ENCODE measurements around the gene TAMALIN. TPM values are rescaled to one million over a fixed set of nuclear protein-coding genes. Genes with fewer than 3 reads are reported as not detected.

Gene TAMALIN
- total and polyA plus RNA-seq, 4 donors, result 7.1 to 129 (median 39.0) TPM

DNA sequence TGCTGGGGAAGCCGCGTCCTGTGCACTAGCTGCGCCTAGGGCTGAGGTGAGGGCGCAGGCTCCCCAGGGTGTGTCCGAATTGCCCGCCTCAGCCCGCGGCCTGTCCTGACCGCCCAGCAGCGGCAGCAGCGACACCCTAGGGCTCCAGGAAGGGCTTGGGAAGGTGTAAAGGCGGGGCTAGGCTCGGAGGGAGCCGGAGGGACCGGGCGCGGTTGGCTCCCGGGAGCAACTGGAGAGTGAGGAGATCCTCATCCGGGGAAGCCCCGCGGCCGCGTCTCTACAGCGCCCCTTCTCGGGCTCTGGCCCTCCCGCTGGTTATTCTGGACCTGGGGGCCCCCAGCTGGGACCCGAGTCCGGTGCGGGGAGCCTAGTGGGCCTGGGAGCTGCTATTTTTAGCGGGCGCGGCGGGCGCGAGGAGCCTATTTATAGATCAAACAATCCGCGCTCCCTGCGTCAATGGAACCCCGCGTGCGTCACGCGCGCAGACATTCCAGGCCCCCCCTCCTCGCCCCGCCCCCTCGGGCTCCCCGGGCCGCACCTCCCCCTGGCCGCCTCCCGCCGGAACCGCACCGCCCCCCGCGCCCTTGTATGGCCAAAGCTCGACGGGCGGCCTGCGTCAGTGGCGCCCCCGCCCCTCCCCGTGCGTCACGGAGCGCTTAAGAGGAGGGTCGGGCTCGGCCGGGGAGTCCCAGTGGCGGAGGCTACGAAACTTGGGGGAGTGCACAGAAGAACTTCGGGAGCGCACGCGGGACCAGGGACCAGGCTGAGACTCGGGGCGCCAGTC, 44.2 kb downstream of the TAMALIN start, which contains the start of gene NR4A1:
Gene NR4A1 (plus strand): TSS at position 685 of the 784 bp plus-strand sequence. CDS start 2,887 bp downstream, outside the sequence.
- peaks cover 0 to 3% of the 10 kb centered on the region in 2 donors for H3K36me3 ChIP-seq (ENCODE audit: control insufficient read depth in 1 of 2, insufficient read depth in 2 of 2, low read length in 1 of 2)
- 1% methylated on average over 67 to 77 of the region's 77 CpGs for WGBS, 2 donors
- ATAC-seq (ENCODE audit: low FRiP score), result peak; percentile 93
- DNase-seq, result peak; percentile 99
- H3K4me1 ChIP-seq (ENCODE audit: control insufficient read depth in 1 of 2, insufficient read depth in 2 of 2, low read length in 2 of 2), result no peaks in the 10 kb centered on the region
- no peaks in the 10 kb centered on the region for H3K9me3 ChIP-seq (ENCODE audit: control insufficient read depth, low read length)
- H3K27ac ChIP-seq (ENCODE audit: low read depth in 1 of 2, low read length in 2 of 2), result peak within 1 kb of the TSS; percentile 93 to 97
- no peaks in the 10 kb centered on the region for H3K27me3 ChIP-seq (ENCODE audit: control insufficient read depth in 1 of 2, insufficient read depth in 2 of 2, low read length in 1 of 2)
- intact Hi-C loops (cut with DNase I), result loop anchor here in 1 of 2 donors (1.0 to 2.0 kb wide), 2 partner anchors 18 to 26 kb away; no protein-coding TSS in a partner anchor
- H3K4me3 ChIP-seq (ENCODE audit: low read length in 2 of 2), result peak within 1 kb of the TSS; percentile 35 to 49

DNA sequence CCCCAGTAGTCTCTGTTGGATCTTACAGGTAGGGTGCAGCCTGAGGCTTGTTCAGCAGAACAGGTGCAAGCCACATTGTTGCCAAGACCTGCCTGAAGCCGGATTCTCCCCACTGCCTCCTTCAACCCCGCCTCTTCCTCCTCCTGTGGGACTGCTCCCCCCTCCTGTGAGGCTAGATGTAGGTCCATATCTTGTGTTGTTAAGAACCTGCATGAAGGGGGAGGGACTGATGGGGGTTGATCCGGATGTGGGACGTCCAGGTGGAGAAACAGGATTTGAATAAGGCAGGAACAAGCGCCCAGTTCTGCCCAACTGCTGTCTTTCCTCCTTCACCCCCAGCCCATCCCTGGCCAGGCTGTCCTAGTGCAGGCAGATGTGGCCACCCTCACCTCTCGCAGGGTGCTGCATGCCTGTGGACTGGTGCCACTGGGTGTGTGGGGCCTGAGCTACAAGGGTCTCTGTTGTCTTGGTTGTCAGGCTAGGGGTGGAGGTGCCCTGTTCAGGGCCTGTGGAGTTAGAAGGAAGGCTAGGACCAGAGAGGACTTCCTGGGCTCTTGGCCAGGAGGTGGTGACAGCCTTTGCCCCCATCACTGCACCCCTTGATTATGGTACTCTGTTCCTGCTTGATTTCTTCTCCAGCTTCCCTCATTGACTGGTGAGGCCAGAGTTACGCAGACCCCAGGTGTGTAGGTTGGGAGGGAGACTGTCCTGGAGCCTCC, 45.9 kb downstream of the TAMALIN start:
- DNase-seq (no peak), ATAC-seq (ENCODE audit: low FRiP score) (no peak)
- Histone ChIP-seq H3K36me3 (ENCODE audit: control insufficient read depth in 1 of 2, insufficient read depth in 2 of 2, low read length in 1 of 2) (peaks cover 0 to 3% of the 10 kb centered on the region in 2 donors), H3K4me1 (ENCODE audit: control insufficient read depth in 1 of 2, insufficient read depth in 2 of 2, low read length in 2 of 2) (no peaks in the 10 kb centered on the region), H3K9me3 (ENCODE audit: control insufficient read depth, low read length) (no peaks in the 10 kb centered on the region), H3K4me3 (ENCODE audit: low read length in 2 of 2) (no peak overlapping the region), H3K27me3 (ENCODE audit: control insufficient read depth in 1 of 2, insufficient read depth in 2 of 2, low read length in 1 of 2) (no peaks in the 10 kb centered on the region), H3K27ac (ENCODE audit: low read depth in 1 of 2, low read length in 2 of 2) (peak overlapping the region in 1 of 2 donors; percentile 91)
- intact Hi-C loops (cut with DNase I), result loop anchor here in 1 of 2 donors (2.0 kb wide), 1 partner anchor 28 kb away; no protein-coding TSS in a partner anchor
- WGBS, 2 donors, result 73 to 75% methylated on average over 7 of the region's 7 CpGs

DNA sequence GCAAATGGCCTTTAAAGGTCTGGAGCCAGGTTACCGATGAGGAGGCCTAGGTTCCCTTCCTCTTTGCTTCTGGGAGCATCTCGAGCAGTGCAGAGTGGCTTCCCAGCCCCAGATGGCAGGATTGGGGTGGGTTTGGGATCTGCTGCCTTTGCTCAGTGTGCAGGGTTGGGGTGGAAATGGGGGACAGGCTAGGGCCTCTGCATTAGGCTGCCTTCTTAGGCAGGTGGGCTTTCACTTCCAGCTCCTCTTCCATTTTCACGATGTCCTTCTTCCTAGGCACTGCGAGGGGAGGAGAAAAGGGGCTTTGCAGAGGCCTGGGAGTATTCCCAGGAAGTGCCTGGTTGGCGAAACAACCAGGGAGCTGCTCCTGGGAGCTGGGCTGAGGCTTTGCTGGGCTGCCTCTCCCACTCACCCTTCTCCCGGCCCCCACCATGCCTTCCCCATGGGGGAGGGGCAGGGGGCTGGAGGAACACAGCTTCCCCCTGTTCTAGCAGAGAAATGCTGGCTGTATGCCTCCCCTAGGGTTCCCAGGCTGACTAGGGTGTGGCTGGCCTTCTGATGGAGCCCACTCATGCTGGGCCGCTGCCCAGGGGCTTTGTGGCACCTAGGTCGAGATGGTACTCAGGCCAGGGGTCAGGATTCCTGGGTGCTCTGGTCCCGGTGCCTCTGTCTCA, 46.9 kb downstream of the TAMALIN start:
- no peak overlapping the region for H3K27ac ChIP-seq (ENCODE audit: low read depth in 1 of 2, low read length in 2 of 2)
- H3K36me3 ChIP-seq (ENCODE audit: control insufficient read depth in 1 of 2, insufficient read depth in 2 of 2, low read length in 1 of 2), result peaks cover 0 to 3% of the 10 kb centered on the region in 2 donors
- no peaks in the 10 kb centered on the region for H3K4me1 ChIP-seq (ENCODE audit: control insufficient read depth in 1 of 2, insufficient read depth in 2 of 2, low read length in 2 of 2)
- intact Hi-C loops (cut with DNase I), result loop anchor here in 1 of 2 donors (2.0 kb wide), 1 partner anchor 29 kb away; no protein-coding TSS in a partner anchor
- no peaks in the 10 kb centered on the region for H3K9me3 ChIP-seq (ENCODE audit: control insufficient read depth, low read length)
- no peaks in the 10 kb centered on the region for H3K27me3 ChIP-seq (ENCODE audit: control insufficient read depth in 1 of 2, insufficient read depth in 2 of 2, low read length in 1 of 2)
- DNase-seq (no peak), ATAC-seq (ENCODE audit: low FRiP score) (no peak)
- no peak overlapping the region for H3K4me3 ChIP-seq (ENCODE audit: low read length in 2 of 2)
- 82 to 83% methylated on average over 9 of the region's 9 CpGs for WGBS, 2 donors

DNA sequence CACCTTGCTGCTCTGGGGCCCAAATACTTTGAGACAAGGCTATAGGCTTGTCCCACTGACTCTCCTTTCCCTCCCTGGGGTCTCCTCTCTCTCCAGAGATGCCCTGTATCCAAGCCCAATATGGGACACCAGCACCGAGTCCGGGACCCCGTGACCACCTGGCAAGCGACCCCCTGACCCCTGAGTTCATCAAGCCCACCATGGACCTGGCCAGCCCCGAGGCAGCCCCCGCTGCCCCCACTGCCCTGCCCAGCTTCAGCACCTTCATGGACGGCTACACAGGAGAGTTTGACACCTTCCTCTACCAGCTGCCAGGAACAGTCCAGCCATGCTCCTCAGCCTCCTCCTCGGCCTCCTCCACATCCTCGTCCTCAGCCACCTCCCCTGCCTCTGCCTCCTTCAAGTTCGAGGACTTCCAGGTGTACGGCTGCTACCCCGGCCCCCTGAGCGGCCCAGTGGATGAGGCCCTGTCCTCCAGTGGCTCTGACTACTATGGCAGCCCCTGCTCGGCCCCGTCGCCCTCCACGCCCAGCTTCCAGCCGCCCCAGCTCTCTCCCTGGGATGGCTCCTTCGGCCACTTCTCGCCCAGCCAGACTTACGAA, 47.6 kb downstream of the TAMALIN start:
- WGBS, 2 donors, result 89% methylated on average over 21 of the region's 21 CpGs
- H3K4me1 ChIP-seq (ENCODE audit: control insufficient read depth in 1 of 2, insufficient read depth in 2 of 2, low read length in 2 of 2), result no peaks in the 10 kb centered on the region
- ATAC-seq (ENCODE audit: low FRiP score) (no peak), DNase-seq (peak in 1 of 2 donors; percentile 86)
- intact Hi-C loops (cut with DNase I), result no loop called here
- H3K27me3 ChIP-seq (ENCODE audit: control insufficient read depth in 1 of 2, insufficient read depth in 2 of 2, low read length in 1 of 2), result no peaks in the 10 kb centered on the region
- peaks cover 0 to 5% of the 10 kb centered on the region in 2 donors for H3K36me3 ChIP-seq (ENCODE audit: control insufficient read depth in 1 of 2, insufficient read depth in 2 of 2, low read length in 1 of 2)
- no peaks in the 10 kb centered on the region for H3K9me3 ChIP-seq (ENCODE audit: control insufficient read depth, low read length)
- no peak overlapping the region for H3K4me3 ChIP-seq (ENCODE audit: low read length in 2 of 2)
- H3K27ac ChIP-seq (ENCODE audit: low read depth in 1 of 2, low read length in 2 of 2), result no peak overlapping the region

DNA sequence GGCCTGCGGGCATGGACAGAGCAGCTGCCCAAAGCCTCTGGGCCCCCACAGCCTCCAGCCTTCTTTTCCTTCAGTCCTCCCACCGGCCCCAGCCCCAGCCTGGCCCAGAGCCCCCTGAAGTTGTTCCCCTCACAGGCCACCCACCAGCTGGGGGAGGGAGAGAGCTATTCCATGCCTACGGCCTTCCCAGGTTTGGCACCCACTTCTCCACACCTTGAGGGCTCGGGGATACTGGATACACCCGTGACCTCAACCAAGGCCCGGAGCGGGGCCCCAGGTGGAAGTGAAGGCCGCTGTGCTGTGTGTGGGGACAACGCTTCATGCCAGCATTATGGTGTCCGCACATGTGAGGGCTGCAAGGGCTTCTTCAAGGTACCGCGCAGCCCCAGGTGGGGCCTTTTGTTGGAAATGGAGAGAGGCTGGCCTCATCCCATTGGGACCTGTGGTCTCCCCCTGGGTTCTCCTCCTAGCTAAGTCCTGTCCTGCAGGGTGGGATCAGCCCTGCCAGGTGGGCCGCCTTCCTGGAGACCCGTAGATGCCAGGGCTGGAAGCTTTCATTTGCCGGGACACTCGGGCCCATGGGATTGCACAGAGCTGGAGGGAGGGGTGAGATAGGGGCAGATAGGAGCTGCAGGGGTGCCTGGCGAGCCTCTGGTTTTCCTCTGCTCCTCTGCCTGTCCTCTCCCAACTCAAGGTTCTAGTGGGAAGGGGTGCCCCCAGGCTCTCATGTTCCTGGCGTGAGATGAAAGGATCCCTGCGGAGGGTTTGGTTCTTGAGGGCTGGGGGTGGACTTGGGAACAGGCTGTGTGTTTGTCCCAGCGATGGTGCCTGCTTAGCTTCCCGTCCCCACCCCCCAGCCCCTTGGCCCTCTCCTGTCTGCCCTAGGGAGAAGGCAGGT, 48.3 kb downstream of the TAMALIN start:
- intact Hi-C loops (cut with DNase I), result no loop called here
- Histone ChIP-seq H3K27me3 (ENCODE audit: control insufficient read depth in 1 of 2, insufficient read depth in 2 of 2, low read length in 1 of 2) (no peaks in the 10 kb centered on the region), H3K9me3 (ENCODE audit: control insufficient read depth, low read length) (no peaks in the 10 kb centered on the region), H3K4me3 (ENCODE audit: low read length in 2 of 2) (no peak overlapping the region), H3K36me3 (ENCODE audit: control insufficient read depth in 1 of 2, insufficient read depth in 2 of 2, low read length in 1 of 2) (peaks cover 0 to 5% of the 10 kb centered on the region in 2 donors), H3K27ac (ENCODE audit: low read depth in 1 of 2, low read length in 2 of 2) (no peak overlapping the region), H3K4me1 (ENCODE audit: control insufficient read depth in 1 of 2, insufficient read depth in 2 of 2, low read length in 2 of 2) (no peaks in the 10 kb centered on the region)
- peak in 1 of 2 donors; percentile 79 for DNase-seq
- WGBS, 2 donors, result 92 to 95% methylated on average over 21 of the region's 21 CpGs
- no peak for ATAC-seq (ENCODE audit: low FRiP score)

DNA sequence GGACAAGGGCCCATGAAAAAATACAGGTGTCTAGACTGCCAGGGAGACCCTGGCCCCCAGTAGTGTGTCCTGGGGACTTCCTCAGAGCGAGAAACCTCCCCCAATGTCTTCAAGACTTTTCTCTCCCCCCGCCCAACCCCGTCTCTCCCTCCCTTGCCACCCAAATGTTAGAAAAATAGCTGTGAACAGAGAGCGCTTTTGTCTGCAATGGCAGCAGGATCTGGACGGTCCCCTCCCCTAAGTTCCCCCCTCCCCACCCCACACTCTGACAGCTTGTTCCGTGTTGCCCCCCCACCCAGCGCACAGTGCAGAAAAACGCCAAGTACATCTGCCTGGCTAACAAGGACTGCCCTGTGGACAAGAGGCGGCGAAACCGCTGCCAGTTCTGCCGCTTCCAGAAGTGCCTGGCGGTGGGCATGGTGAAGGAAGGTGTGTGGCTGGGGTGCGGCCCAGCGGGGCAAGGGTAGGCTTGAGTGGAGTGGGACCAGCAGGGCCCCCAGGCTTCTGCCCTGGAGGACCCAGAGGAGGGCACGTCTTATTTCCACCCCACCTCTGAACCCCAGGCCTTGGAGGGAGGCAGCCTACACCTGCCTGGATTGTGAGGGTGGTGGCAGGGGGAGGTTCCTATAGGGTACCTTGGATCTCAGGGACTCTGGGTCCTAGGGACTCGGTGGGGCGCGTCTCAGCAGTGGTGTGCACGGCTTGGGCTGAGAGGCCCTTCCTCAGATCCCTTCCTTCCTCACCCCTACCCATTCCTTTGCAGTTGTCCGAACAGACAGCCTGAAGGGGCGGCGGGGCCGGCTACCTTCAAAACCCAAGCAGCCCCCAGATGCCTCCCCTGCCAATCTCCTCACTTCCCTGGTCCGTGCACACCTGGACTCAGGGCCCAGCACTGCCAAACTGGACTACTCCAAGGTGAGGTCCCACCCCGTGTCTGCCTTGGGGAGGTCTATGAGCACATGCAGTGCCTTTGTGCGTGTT, 49.3 kb downstream of the TAMALIN start:
- no peak overlapping the region for H3K4me3 ChIP-seq (ENCODE audit: low read length in 2 of 2)
- DNase-seq, result peak in 1 of 2 donors; percentile 87
- intact Hi-C loops (cut with DNase I), result no loop called here
- H3K4me1 ChIP-seq (ENCODE audit: control insufficient read depth in 1 of 2, insufficient read depth in 2 of 2, low read length in 2 of 2), result no peaks in the 10 kb centered on the region
- no peak overlapping the region for H3K27ac ChIP-seq (ENCODE audit: low read depth in 1 of 2, low read length in 2 of 2)
- H3K27me3 ChIP-seq (ENCODE audit: control insufficient read depth in 1 of 2, insufficient read depth in 2 of 2, low read length in 1 of 2), result no peaks in the 10 kb centered on the region
- 87 to 88% methylated on average over 27 of the region's 27 CpGs for WGBS, 2 donors
- no peaks in the 10 kb centered on the region for H3K9me3 ChIP-seq (ENCODE audit: control insufficient read depth, low read length)
- no peak for ATAC-seq (ENCODE audit: low FRiP score)
- peaks cover 0 to 5% of the 10 kb centered on the region in 2 donors for H3K36me3 ChIP-seq (ENCODE audit: control insufficient read depth in 1 of 2, insufficient read depth in 2 of 2, low read length in 1 of 2)
